GM12874 (cell line): ENCODE results near the gene RHBDL1.

Experiments
- CTCF ChIP-seq: IDR thresholded peaks from 2 replicates; pipeline ENCODE4 v1.5.1; 2011; ENCODE audit warnings: low read depth, mild to moderate bottlenecking, control low read depth, low read length, moderate library complexity; ENCODE audit not compliant: insufficient read depth

RHBDL1 gene

GRCh38 chr16:715477-716199 is 40.2 kb downstream of the RHBDL1 start:
- TF ChIP-seq CTCF, result peak; percentile 13; the same call in 1 of the 2 replicates

GRCh38 chr16:716200-716568 is 40.7 kb downstream of the RHBDL1 start:
- no peak for TF ChIP-seq CTCF

- no peak for TF ChIP-seq CTCF
Measured at GRCh38 chr16:716768-717325, 41.4 kb downstream of the RHBDL1 start.

- no peak for TF ChIP-seq CTCF
Measured at GRCh38 chr16:717450-718245, 42.2 kb downstream of the RHBDL1 start.

- TF ChIP-seq CTCF, result no peak
Measured at GRCh38 chr16:718389-718788, 42.9 kb downstream of the RHBDL1 start.

- no peak for TF ChIP-seq CTCF
Measured at GRCh38 chr16:718922-719321, 43.5 kb downstream of the RHBDL1 start.

GRCh38 chr16:719815-720446 is 44.5 kb downstream of the RHBDL1 start:
- TF ChIP-seq CTCF, result peak; percentile 22; the same call in 1 of the 2 replicates
